Central memory CD8-positive, alpha-beta T cell (primary cell): ENCODE data around the gene SCAF4.

Experiments
- ATAC-seq: fragments of 150-1000 bp; cut with Tn5 transposase; replicated peaks from 2 replicates; pipeline ENCODE4 v1.10.0; 2022; ENCODE audit warnings: mild to moderate bottlenecking, moderate FRiP score, moderate number of reproducible peaks; ENCODE audit not compliant: poor library complexity, severe bottlenecking; ENCODE audit errors: extremely low read depth
- DNase-seq, 2 donors: peaks; one replicate each; pipeline ENCODE4 v3.0.0; 2021; ENCODE audit warnings: low spot score in 2 of 2
- H3K27ac Mint-ChIP-seq: one replicate; pipeline ENCODE4 v1.8.0; 2022; ENCODE audit warnings: low read depth, mild to moderate bottlenecking, moderate library complexity, mixed read lengths
- H3K27me3 Mint-ChIP-seq: one replicate; pipeline ENCODE4 v1.8.0; 2022; ENCODE audit warnings: mixed read lengths
- H3K36me3 Mint-ChIP-seq: one replicate; pipeline ENCODE4 v1.8.0; 2022; ENCODE audit warnings: mild to moderate bottlenecking, moderate library complexity, mixed read lengths; ENCODE audit not compliant: insufficient read depth
- H3K4me1 Mint-ChIP-seq: one replicate; pipeline ENCODE4 v1.8.0; 2022; ENCODE audit warnings: mixed read lengths
- H3K4me3 Mint-ChIP-seq: one replicate; pipeline ENCODE4 v1.8.0; 2022; ENCODE audit warnings: mild to moderate bottlenecking, moderate library complexity, mixed read lengths
- H3K9me3 Mint-ChIP-seq: one replicate; pipeline ENCODE4 v1.8.0; 2022; ENCODE audit warnings: mixed read lengths

SCAF4 gene

DNA sequence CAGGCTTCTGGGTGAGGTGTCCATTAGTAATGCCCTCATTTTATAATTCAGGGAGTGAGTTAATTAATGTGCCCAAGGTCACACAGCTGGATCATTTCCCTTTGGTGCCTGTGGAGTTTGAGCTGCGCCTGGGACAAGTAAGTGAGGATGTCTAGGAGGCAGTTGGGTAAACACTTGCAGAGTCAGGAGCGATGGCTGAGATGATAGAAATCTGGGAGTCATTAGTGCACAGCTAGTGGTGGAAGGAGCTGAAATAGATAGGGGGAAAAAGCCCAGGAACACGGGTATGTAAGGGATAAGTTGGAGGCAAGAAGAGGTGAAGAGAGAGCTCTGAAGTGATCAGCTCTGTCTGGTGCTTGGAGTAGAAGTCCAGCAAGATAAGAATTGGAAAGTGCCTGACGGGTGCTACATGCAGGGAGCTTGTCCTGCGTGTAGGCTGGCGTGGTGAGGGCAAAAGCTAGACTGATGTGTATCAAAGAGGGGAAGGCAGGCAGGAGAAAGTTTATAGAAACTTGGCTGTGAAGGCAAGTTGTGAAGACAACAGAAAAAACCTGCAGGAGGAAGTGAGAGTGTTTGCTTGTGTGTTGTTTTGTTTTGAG is 1.7 kb upstream of the SCAF4 start:
- DNase-seq, result no peak
- Mint-ChIP-seq H3K36me3 (peaks cover 7% of the 10 kb centered on the region), H3K27ac (no peak overlapping the region), H3K9me3 (no peaks in the 10 kb centered on the region), H3K4me3 (no peak overlapping the region), H3K4me1 (no peaks in the 10 kb centered on the region), H3K27me3 (no peaks in the 10 kb centered on the region)
- no peak for ATAC-seq

DNA sequence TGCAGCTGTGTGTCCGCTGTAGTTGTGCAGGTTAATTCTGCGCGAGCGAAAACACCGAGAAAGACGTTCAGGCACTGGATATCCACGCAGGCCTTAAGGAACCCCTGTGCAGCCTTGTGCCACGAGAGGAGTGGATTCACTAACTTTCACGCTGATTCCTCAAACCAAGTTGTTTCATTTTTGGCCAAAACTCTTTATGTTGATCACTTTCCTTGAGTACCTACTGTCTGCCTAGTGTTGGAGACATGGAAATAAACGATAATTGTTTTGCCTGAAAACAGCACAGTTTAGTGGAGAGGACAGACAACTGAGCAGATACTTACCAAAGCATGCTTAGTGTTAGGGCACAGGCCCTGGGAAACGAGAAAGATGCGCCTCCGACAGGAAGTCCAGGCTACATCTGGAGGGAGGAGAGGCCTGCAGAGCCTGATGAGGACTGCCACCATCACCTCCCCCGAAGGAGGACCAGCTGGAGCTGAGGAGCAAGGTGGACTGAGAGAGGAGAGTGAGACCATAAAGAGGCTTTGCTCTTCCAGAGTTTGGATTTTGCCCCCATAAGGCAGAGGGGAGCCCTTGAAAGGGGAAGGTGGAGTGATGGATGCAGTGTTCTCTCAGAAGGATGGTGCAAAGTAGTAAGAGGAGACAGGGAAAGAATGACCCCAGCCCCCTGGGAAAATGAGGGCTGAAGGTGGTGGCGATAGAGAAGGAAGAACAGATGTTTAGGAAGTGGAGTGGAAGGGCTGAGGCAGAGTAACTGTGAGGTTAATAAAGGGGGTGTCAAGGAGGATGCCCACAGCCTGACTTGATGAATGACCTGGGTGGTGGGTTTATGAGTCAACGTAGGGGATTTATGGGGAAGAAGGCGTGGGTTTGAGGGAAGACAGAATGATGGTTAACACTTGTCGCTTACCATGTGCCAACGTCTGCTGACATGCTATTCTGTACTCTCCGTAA is 956 bp upstream of the SCAF4 start:
- peak; percentile 1 for ATAC-seq
- Mint-ChIP-seq H3K4me1 (no peaks in the 10 kb centered on the region), H3K27ac (no peak overlapping the region), H3K36me3 (peaks cover 7% of the 10 kb centered on the region), H3K9me3 (no peaks in the 10 kb centered on the region), H3K4me3 (no peak overlapping the region), H3K27me3 (no peaks in the 10 kb centered on the region)
- DNase-seq, result no peak

DNA sequence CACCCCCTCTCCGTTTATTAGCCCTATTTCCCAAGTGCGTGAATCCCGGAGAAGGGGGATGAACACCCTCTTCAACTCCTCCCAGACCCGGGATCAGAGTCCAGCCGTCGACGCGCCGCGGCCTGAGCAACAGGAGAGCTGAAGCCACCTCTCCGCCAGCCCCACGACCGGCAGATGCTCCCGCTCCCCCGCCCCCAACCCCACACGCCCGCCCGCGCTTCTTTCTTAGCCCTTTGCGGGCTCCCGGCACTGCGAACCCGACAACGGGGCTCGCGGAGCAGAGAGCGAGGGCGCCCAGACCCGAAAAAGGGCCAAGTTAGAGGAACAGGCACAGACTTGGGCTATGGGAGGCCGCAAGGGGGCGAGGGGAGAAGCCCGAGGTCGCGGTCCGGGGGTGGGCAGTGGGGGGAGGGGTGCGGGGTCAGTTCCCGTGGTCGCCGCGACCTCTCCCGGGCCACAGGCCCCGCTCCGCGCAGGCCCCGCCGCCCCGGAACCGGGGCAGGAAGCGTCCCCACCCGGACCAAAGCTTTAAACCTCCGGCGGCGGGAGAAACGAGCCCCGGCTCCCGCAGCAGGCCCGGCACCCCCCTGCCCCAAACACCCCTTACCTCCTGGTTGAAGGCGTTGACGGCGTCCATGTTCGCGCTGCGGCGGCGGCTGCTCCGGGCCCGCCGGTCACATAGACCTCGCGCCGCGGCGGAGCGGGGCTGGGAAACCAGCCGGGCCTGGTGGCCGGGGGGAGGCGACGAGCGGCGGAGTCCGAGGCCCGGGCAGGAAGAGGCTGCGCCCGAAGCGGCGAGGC is 662 bp downstream of the SCAF4 start:
- peak; percentile 48 for ATAC-seq
- Mint-ChIP-seq H3K36me3 (peaks cover 7% of the 10 kb centered on the region), H3K27ac (peak overlapping the region; percentile 17), H3K4me3 (no peak overlapping the region), H3K4me1 (no peaks in the 10 kb centered on the region), H3K9me3 (no peaks in the 10 kb centered on the region), H3K27me3 (no peaks in the 10 kb centered on the region)
- DNase-seq, result peak; percentile 34 to 39

GRCh38 chr21:31730712-31731055 is 1.2 kb downstream of the SCAF4 start:
- ATAC-seq (no peak), DNase-seq (no peak)
- no peaks in the 10 kb centered on the region for H3K27me3 Mint-ChIP-seq
- no peaks in the 10 kb centered on the region for H3K9me3 Mint-ChIP-seq
- H3K4me3 Mint-ChIP-seq, result no peak overlapping the region
- H3K36me3 Mint-ChIP-seq, result peaks cover 7% of the 10 kb centered on the region
- H3K4me1 Mint-ChIP-seq, result no peaks in the 10 kb centered on the region
- H3K27ac Mint-ChIP-seq, result peak overlapping the region; percentile 17

- H3K27ac Mint-ChIP-seq, result no peak overlapping the region
Observed at GRCh38 chr21:31729622-31730343, 2.1 kb downstream of the SCAF4 start.

GRCh38 chr21:31728952-31729351 is 3.0 kb downstream of the SCAF4 start:
- no peak for ATAC-seq
- H3K9me3 Mint-ChIP-seq, result no peaks in the 10 kb centered on the region
- no peaks in the 10 kb centered on the region for H3K27me3 Mint-ChIP-seq
- no peak for DNase-seq
- H3K4me1 Mint-ChIP-seq, result peaks cover 16% of the 10 kb centered on the region
- no peak overlapping the region for H3K27ac Mint-ChIP-seq
- H3K36me3 Mint-ChIP-seq, result peaks cover 11% of the 10 kb centered on the region
- no peak overlapping the region for H3K4me3 Mint-ChIP-seq

More at GRCh38 chr21:31729622-31730343, 2.1 kb downstream of the SCAF4 start:
- H3K27me3 Mint-ChIP-seq, result no peaks in the 10 kb centered on the region
- H3K4me1 Mint-ChIP-seq, result peaks cover 8% of the 10 kb centered on the region
- no peak for DNase-seq
- H3K4me3 Mint-ChIP-seq, result no peak overlapping the region
- no peak for ATAC-seq
- H3K9me3 Mint-ChIP-seq, result no peaks in the 10 kb centered on the region
- H3K36me3 Mint-ChIP-seq, result peaks cover 11% of the 10 kb centered on the region

- no peak overlapping the region for H3K27ac Mint-ChIP-seq
- peaks cover 22% of the 10 kb centered on the region for H3K4me1 Mint-ChIP-seq
Observed at GRCh38 chr21:31728191-31728590, 3.7 kb downstream of the SCAF4 start.

GRCh38 chr21:31727181-31727580 is 4.7 kb downstream of the SCAF4 start:
- Mint-ChIP-seq H3K9me3 (no peaks in the 10 kb centered on the region), H3K27ac (no peak overlapping the region), H3K4me3 (no peak overlapping the region), H3K4me1 (peaks cover 23% of the 10 kb centered on the region), H3K36me3 (peaks cover 11% of the 10 kb centered on the region), H3K27me3 (no peaks in the 10 kb centered on the region)
- DNase-seq (no peak), ATAC-seq (no peak)

More at GRCh38 chr21:31728191-31728590, 3.7 kb downstream of the SCAF4 start:
- no peak for ATAC-seq
- Mint-ChIP-seq H3K36me3 (peaks cover 11% of the 10 kb centered on the region), H3K27me3 (no peaks in the 10 kb centered on the region), H3K4me3 (no peak overlapping the region), H3K9me3 (no peaks in the 10 kb centered on the region)
- DNase-seq, result no peak

GRCh38 chr21:31726407-31726806 is 5.5 kb downstream of the SCAF4 start:
- Mint-ChIP-seq H3K4me1 (peaks cover 31% of the 10 kb centered on the region), H3K9me3 (no peaks in the 10 kb centered on the region), H3K27me3 (no peaks in the 10 kb centered on the region), H3K36me3 (peaks cover 10% of the 10 kb centered on the region), H3K27ac (no peak overlapping the region), H3K4me3 (no peak overlapping the region)
- DNase-seq, result no peak
- no peak for ATAC-seq

DNA sequence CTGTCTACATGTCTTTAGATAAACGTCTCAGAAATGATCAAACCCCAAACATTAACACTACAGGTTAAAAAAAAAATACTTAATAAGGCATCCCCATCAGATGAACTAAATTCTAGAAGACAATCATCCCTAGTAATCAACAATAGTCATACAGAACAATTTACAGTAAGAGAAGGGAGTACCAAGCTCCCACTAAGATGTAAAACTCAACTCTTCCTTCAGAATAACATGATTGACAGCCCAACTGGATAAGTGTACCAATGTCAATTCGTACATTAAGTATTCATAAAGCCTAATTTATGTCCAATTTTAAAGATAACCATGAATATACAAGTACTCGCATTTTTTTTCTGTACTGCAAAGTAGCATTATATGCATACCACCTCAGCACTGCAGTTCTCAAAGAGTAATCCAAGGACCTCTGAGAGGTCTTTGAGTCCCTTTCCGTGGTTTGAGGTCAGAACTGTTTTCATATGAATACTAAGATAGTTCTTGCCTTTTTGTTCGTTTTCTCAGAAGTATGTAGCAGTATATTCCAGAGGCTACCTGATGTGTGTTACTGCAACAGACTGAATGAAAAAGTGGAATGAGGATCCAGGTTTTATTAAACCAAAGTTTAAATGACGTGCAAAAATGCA is 6.6 kb downstream of the SCAF4 start:
- Mint-ChIP-seq H3K27ac (peak overlapping the region; percentile 47), H3K9me3 (no peaks in the 10 kb centered on the region), H3K27me3 (no peaks in the 10 kb centered on the region), H3K36me3 (peaks cover 6% of the 10 kb centered on the region), H3K4me3 (peak overlapping the region; percentile 27), H3K4me1 (peaks cover 42% of the 10 kb centered on the region)
- ATAC-seq (no peak), DNase-seq (no peak)

DNA sequence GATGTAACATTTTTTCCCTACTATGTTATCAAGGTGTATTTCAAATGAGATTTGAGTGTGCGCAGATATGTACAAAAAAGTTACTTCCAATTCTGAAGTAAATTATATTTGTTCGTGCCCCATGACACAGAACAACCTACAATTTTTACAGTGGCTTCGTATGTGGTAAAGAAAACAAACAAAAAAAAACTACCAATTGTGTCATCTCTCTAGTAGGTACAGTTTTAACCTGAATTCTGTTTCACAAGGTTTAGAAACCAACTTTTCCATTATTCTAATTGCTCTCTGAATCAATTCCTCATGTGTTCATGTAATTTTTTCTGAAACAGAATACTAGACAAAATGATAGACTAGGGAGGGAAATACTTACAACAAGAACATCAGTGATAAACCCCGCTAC is 7.4 kb downstream of the SCAF4 start:
- Mint-ChIP-seq H3K36me3 (peaks cover 6% of the 10 kb centered on the region), H3K27me3 (no peaks in the 10 kb centered on the region), H3K4me1 (peaks cover 49% of the 10 kb centered on the region), H3K4me3 (peak overlapping the region; percentile 27), H3K9me3 (no peaks in the 10 kb centered on the region), H3K27ac (no peak overlapping the region)
- DNase-seq (no peak), ATAC-seq (no peak)

DNA sequence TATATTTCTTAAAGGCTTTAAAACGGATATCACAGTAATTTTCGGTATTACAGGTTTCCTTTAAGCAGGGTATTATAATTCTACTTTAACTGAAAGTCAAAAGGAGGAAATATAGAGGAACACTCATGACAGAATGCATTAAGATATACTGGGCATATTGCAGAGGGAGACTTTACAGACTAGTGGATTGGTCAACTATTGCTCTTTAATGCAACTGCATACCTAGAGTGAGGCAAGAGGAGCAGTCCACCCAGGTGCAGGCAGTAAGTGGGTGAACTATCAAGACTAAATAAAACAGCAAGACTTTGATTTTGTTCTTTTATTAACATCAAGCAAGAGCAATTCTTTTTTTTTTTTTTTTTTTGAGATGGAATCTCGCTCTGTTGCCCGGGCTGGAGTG is 10.5 kb downstream of the SCAF4 start:
- Mint-ChIP-seq H3K27me3 (no peaks in the 10 kb centered on the region), H3K4me1 (peaks cover 72% of the 10 kb centered on the region), H3K36me3 (peaks cover 6% of the 10 kb centered on the region), H3K9me3 (no peaks in the 10 kb centered on the region), H3K27ac (peak overlapping the region; percentile 5), H3K4me3 (no peak overlapping the region)
- no peak for DNase-seq
- no peak for ATAC-seq
